ENCODE results near the gene PRRT1B.

DNA sequence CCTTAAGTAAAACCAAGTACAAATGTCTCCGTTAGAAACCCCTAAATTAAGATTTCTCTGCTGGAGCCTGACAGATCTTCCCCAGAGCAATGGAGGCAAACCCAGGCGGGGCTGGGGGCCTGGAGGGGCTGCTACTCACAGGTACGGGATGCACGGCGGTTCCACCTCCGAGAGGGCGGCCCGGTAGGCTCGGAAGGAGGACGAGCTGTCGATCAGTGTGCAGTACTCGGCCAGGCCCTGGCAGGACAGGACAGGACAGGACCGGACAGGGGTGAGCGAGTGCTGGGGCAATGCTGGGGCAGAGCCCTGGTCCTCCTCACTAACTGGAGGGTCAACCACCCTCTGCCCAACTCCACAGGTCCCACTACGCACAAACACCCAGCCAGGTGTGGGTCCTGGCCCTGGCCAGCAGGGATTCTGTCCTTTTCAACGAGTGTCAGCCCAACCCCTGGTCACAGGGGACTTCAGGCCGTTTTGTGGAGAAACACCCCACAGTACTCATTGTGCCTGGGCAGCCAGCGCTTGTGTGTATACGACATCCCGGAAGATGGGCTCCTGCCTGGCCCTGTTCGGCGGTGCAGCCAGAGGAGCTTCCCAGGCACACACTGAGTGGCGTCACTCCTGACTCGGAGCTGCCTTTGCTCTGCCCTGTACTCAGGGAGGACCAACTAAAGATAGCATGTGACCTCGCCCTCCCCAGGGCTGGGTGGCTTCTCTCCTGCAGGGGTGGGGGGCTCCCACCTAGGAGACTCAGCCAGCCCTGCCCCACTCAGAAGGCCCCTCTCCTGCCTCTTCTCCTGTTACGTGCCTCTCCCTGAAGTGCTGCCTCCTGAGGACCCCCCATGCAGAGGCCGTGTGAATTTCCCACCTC lies 37.4 kb downstream of the PRRT1B start:
- TF ChIP-seq, protein P1, sequence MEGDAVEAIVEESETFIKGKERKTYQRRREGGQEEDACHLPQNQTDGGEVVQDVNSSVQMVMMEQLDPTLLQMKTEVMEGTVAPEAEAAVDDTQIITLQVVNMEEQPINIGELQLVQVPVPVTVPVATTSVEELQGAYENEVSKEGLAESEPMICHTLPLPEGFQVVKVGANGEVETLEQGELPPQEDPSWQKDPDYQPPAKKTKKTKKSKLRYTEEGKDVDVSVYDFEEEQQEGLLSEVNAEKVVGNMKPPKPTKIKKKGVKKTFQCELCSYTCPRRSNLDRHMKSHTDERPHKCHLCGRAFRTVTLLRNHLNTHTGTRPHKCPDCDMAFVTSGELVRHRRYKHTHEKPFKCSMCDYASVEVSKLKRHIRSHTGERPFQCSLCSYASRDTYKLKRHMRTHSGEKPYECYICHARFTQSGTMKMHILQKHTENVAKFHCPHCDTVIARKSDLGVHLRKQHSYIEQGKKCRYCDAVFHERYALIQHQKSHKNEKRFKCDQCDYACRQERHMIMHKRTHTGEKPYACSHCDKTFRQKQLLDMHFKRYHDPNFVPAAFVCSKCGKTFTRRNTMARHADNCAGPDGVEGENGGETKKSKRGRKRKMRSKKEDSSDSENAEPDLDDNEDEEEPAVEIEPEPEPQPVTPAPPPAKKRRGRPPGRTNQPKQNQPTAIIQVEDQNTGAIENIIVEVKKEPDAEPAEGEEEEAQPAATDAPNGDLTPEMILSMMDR (conservative IDR thresholded peaks at IDR 0.05): no peak
- no peak for TF ChIP-seq ZFX (IDR thresholded peaks at IDR 0.05)
